AG09309 (cell line): ENCODE measurements around the gene PPP1R12A.
"Not testable (repeated sequence)": the region's sequence is repeated elsewhere in the genome, so short reads cannot be mapped to it uniquely, and the experiment has no call there.

Source experiments
- DNase-seq: peaks from one replicate; pipeline ENCODE4 v3.0.0-alpha.2; 2010; ENCODE audit warnings: low read depth
- H3K4me3 ChIP-seq: 2 replicates; pipeline ENCODE4 v1.5.1; 2011; ENCODE audit warnings: mild to moderate bottlenecking, low read depth, low read length, moderate library complexity; ENCODE audit not compliant: control insufficient read depth
- CTCF ChIP-seq: IDR thresholded peaks from 2 replicates; pipeline ENCODE4 v1.5.1; 2011; ENCODE audit warnings: mild to moderate bottlenecking, low read depth, low read length, inconsistent platforms; ENCODE audit not compliant: insufficient read depth, control insufficient read depth; ENCODE audit errors: missing control alignments

The PPP1R12A gene

DNA sequence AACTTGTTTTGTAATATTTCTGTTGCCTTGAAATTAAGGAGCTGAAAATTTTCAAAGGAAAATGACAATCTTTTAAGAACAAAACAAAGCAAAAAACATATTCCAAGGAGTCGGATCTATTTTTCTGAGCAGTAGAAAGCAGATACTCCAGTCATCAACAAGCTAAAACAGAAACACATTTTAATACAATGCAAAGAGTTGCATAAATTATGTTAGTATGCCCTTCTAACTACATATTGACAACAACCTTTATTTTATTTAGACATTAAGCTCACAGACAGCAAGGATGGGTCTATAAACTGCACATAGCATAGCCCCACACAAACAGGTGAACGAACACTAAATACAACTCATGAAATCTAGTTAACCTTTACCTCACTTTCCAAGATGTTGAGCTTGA is 106.0 kb downstream of the PPP1R12A start:
- DNase-seq, result no peak
- TF ChIP-seq CTCF, result no peak
- no peak overlapping the region for H3K4me3 ChIP-seq

DNA sequence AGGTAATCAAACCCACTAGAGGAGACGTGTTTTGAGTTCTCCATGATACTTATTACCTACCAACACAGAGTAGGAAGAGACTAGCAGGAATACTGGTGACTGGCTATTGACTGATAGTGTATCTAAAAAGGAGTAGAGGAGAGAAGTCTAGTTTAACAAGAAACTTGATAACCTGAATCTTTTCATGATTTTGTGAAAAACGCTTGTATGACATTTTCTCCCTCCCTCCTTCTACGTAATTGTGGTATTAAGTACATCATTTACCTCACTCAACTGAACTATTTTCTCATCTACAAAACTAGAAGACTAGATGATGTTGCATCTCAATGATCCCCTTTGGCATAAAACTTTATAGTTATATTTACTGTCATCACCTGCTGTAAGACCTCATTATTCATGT is 107.4 kb downstream of the PPP1R12A start:
- no peak for DNase-seq
- no peak overlapping the region for H3K4me3 ChIP-seq
- no peak for TF ChIP-seq CTCF

DNA sequence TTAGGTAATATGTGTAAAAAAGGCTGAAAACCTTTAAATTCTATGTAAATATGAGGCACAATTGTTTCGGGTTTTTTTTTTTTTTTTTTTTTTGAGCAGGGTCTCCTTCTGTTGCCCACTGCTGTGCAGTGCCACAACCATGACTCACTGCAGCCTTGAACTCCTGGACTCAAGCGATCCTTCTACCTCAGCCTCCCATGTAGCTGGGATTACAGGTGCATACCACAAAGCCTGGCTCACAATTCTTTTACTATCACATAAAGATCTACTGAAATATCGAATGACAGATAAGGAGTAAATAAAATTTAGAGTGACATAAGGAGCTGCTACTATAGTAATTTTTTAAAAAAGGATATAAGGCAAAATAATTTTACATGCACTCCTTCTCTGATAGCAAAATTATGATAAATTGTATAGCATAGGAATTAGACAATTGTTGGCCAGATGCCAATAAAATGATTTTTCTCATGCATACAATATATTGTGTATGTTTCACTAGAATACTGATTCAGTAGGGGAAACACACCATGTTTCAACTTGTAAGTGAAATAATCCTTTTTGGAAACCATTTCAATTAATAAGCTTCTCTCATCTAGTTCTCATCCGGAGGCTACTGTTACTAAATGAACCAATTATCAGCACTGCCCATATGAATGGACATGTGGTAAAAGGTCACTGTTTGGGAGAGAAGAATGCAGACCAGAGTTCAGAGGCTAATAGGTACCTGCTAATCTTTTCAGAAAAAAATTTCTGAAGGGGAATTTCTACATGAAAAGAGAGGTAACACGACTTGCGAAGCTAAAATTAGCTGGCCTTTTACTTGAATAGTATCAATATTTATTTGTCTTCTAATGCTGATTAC is 108.4 kb downstream of the PPP1R12A start:
- no peak for TF ChIP-seq CTCF
- no peak overlapping the region for H3K4me3 ChIP-seq
- no peak for DNase-seq

DNA sequence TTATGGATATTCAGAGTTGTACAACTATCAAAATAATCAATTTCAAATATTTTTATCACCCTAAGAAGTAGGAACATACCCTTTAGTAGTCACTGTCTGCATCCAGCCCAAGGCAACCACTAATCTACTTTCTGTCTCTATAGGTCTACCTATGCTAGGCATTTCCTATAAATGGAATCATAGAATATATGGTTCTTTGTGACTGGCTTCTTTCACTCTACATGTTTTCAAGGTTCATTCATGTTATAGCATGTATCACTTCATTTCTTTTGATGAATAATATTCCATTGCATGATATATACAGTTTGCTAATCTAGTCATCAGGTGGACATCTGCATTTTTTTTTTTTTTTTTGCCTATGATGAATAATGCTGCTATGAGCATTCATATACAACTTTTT is 112.4 kb downstream of the PPP1R12A start:
- TF ChIP-seq CTCF, result no peak
- H3K4me3 ChIP-seq, result no peak overlapping the region
- no peak for DNase-seq

DNA sequence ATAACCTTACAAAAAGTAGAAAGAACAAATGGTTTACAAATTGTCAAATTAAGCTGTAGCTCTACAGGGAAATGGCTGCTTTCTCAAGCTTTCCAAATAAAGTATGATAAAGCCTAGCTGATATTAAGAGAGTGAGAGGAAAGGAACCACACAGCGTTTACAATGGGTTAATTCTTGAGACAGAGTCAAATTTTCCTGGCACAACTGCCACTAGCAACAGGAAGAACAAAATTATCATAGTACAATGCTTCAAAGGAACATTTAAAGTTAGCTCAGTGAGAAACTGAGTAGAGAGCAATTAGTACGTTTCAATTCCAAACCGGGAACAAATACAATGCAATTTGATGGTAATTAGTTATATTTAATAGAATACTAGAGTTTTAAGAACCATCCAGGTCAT is 116.0 kb downstream of the PPP1R12A start:
- DNase-seq, result no peak
- no peak for TF ChIP-seq CTCF
- H3K4me3 ChIP-seq, result no peak overlapping the region

GRCh38 chr12:79784366-79785065 is 150.4 kb downstream of the PPP1R12A start:
- not testable (repeated sequence) for H3K4me3 ChIP-seq, DNase-seq

GRCh38 chr12:79782172-79782900 is 152.6 kb downstream of the PPP1R12A start:
- H3K4me3 ChIP-seq, result no peak overlapping the region
- peak; percentile 45 for DNase-seq
- no peak for TF ChIP-seq CTCF
